GM18907 (cell line): ENCODE data around the gene PCARE.
A peak's percentile ranks its signal among the peaks of the same experiment; 100 is the strongest.

Experiments used
- ATAC-seq: cut with Tn5 transposase; IDR thresholded peaks from one replicate; pipeline ENCODE4 v1.9.1; 2021; ENCODE audit warnings: mild to moderate bottlenecking, moderate library complexity; ENCODE audit not compliant: unreplicated experiment

The PCARE gene

GRCh38 chr2:29039718-29040480, 34.4 kb downstream of the PCARE start:
- ATAC-seq = peak; percentile 58

- no peak for ATAC-seq
Observed at GRCh38 chr2:29035016-29035745, 39.1 kb downstream of the PCARE start.

GRCh38 chr2:29033656-29034055, 40.7 kb downstream of the PCARE start:
- ATAC-seq = no peak

- no peak for ATAC-seq
Observed at GRCh38 chr2:29033172-29033571, 41.2 kb downstream of the PCARE start.

- no peak for ATAC-seq
Observed at GRCh38 chr2:29032189-29032588, 42.1 kb downstream of the PCARE start.

- no peak for ATAC-seq
Observed at GRCh38 chr2:29031046-29031445, 43.3 kb downstream of the PCARE start.

- no peak for ATAC-seq
Observed at GRCh38 chr2:29025711-29026110, 48.6 kb downstream of the PCARE start.

GRCh38 chr2:29024882-29025430, 49.4 kb downstream of the PCARE start:
- ATAC-seq = no peak

GRCh38 chr2:29023188-29023587, 51.1 kb downstream of the PCARE start:
- no peak for ATAC-seq

- ATAC-seq = no peak
Observed at GRCh38 chr2:29022679-29023078, 51.6 kb downstream of the PCARE start.

- ATAC-seq = no peak
Observed at GRCh38 chr2:29021886-29022285, 52.4 kb downstream of the PCARE start.

- no peak for ATAC-seq
Observed at GRCh38 chr2:29017716-29018435, 56.4 kb downstream of the PCARE start.

- no peak for ATAC-seq
Observed at GRCh38 chr2:29016504-29016903, 57.8 kb downstream of the PCARE start.

GRCh38 chr2:29015701-29016470, 58.4 kb downstream of the PCARE start:
- no peak for ATAC-seq

GRCh38 chr2:29014811-29015421, 59.4 kb downstream of the PCARE start:
- peak; percentile 56 for ATAC-seq

GRCh38 chr2:29014331-29014730, 60.0 kb downstream of the PCARE start:
- no peak for ATAC-seq

- ATAC-seq = no peak
Observed at GRCh38 chr2:29013057-29013780, 61.1 kb downstream of the PCARE start.

GRCh38 chr2:29012211-29012681, 62.1 kb downstream of the PCARE start:
- peak; percentile 49 for ATAC-seq
